Adrenal gland (tissue), 5 donors: ENCODE data around the gene ALAS2.

Source experiments
- POLR2A ChIP-seq, 2 donors: fragments of 450-650 bp; IDR thresholded peaks; one replicate each; pipeline ENCODE4 v1.6.1; 2017; ENCODE audit warnings: antibody characterized with exemption in 2 of 2, mild to moderate bottlenecking in 2 of 2, moderate library complexity in 1 of 2
- TF ChIP-seq, protein P1 (sequence below), 6 experiments: fragments of 450-650 bp in 4 of 6; fragments of 200-600 bp in 2 of 6; sonication (generic) in 1 of 6; IDR thresholded peaks; 1 replicate in 5 of 6; 2 replicates in 1 of 6; pipeline versions ENCODE4 v1.5.1 to v1.8.0; 2016 to 2021; ENCODE audit warnings: antibody characterized with exemption in 6 of 6, mild to moderate bottlenecking in 2 of 6, moderate library complexity in 1 of 6
- donor health status: DM: no; HTN: no; CAD: no.

DNA sequence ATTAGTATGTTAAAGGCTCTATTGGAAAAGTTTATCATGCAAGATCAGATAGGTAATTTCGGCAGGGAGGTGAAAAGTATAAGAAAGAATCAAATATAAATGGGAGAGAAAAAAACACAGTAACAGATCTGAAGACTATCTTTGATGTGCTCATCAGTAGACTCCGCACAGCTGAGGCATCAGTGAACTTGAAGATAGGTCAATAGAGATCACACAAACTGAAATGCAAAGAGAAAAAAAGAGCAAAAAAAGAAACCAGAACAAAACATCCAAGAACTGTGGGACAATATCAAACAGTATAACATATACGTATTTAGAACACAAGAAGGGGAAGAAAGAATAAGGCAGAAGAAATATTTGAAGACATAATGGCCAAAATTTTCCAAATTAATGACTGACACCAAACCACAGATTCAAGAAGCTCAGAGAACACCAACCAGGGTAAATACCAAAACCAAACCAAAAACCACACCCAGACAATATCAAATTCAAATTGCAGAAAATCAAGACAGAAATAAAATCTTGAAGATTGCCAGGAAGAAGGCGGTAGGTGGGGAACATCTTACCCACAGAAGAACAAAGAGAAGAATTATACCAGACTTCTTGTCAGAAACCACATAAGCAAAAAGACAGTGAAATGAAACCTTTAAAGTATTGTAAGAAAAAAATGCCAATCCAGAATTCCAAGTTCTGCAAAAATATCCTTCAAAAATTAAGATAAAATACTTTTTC, 65.8 kb downstream of the ALAS2 start:
- TF ChIP-seq, protein P1, sequence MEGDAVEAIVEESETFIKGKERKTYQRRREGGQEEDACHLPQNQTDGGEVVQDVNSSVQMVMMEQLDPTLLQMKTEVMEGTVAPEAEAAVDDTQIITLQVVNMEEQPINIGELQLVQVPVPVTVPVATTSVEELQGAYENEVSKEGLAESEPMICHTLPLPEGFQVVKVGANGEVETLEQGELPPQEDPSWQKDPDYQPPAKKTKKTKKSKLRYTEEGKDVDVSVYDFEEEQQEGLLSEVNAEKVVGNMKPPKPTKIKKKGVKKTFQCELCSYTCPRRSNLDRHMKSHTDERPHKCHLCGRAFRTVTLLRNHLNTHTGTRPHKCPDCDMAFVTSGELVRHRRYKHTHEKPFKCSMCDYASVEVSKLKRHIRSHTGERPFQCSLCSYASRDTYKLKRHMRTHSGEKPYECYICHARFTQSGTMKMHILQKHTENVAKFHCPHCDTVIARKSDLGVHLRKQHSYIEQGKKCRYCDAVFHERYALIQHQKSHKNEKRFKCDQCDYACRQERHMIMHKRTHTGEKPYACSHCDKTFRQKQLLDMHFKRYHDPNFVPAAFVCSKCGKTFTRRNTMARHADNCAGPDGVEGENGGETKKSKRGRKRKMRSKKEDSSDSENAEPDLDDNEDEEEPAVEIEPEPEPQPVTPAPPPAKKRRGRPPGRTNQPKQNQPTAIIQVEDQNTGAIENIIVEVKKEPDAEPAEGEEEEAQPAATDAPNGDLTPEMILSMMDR (IDR thresholded peaks at IDR 0.05) = no peak
- no peak for TF ChIP-seq POLR2A (IDR thresholded peaks at IDR 0.05)
